ENCODE measurements around the gene BCL2L2. TPM values are rescaled to one million over a fixed set of nuclear protein-coding genes. Genes with fewer than 3 reads are reported as not detected.

The BCL2L2 gene
- total and polyA plus RNA-seq, 2 of the 8 experiments (the other 6 are each of a cell fraction or from before 2014, with no cell fraction given): 9.3 to 13.8 TPM

DNA sequence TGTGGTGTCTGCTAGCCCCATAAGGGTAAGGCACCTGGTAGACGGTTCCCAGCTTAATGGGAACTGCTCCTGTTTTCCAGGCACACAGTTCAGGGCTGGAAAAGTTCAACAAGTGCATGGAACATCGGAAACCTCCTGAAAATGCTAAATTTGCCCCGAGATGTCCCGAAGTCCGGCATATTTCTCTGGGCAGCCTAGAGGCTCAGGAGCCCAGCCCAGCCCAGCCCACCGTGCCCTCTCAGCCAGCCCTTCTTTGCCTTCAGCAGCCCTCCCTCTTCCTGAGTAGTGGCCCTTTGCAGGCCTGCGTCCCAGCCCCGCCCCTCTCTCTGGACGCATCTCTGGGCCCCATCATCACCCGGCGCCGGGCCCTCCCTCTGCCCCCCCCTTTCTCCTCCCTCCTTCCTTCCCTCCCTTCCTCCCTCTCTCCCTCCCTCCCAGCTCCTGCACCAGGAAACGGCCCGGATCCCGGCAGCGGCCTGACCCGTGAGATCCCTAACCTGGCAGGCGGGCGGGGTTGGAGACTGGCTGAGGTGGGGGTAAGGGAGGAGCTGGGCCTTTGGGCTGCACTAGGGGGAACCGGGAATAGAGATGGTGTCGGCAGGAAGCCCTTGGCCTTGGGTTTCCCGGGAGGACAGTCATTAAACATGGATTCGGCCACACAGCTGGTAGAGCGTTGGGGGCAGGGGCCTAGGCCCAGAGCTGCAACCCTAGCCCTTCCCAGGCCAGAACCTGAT is at the start of gene BCL2L2 (continued):
- TF ChIP-seq HDAC2 (IDR thresholded peaks at IDR 0.05; ENCODE audit: borderline replicate concordance in 1 of 2, low read depth in 2 of 2, low read length in 2 of 2) (0 out of 4 replicates have a peak, but pooled peaks of 1 of the 2 experiments have one; percentile 46), CEBPB (IDR thresholded peaks at IDR 0.05; ENCODE audit: low read depth, low read length) (no peak), CBX5 (IDR thresholded peaks at IDR 0.05; ENCODE audit: low read depth, low read length) (no peak), RBBP5 (IDR thresholded peaks at IDR 0.05; ENCODE audit: borderline replicate concordance, low read depth, low read length) (peak; percentile 60; the same call in 1 of the 2 replicates), RAD21 (IDR thresholded peaks at IDR 0.05 in 1 of 2, conservative IDR thresholded peaks at IDR 0.05 in 1 of 2; ENCODE audit: low read depth in 2 of 2, low read length in 2 of 2) (0 out of 4 replicates have a peak, but pooled peaks of 1 of the 2 experiments have one; percentile 9), ASH2L (IDR thresholded peaks at IDR 0.05; ENCODE audit: low read length) (peak; percentile 69), POLR2AphosphoS5 (IDR thresholded peaks at IDR 0.05; ENCODE audit: low read depth, low read length) (peak; percentile 70), EP300 (IDR thresholded peaks at IDR 0.05; ENCODE audit: borderline replicate concordance in 1 of 2, low read depth in 2 of 2, low read length in 2 of 2) (peak in 1 of 2 experiments; percentile 79; a peak in 1 of 3 replicates), CREB1 (IDR thresholded peaks at IDR 0.05) (peak; percentile 99), SUZ12 (IDR thresholded peaks at IDR 0.05; ENCODE audit: low read length) (no peak), CTBP2 (IDR thresholded peaks at IDR 0.05; ENCODE audit: borderline replicate concordance, insufficient read depth, insufficient read length, low read length) (no peak), JUND (IDR thresholded peaks at IDR 0.05; ENCODE audit: low read length) (peak; percentile 16; the same call in 1 of the 2 replicates), TAF1 (IDR thresholded peaks at IDR 0.05; ENCODE audit: low read depth, low read length) (peak; percentile 80), KDM5A (IDR thresholded peaks at IDR 0.05; ENCODE audit: low read length) (peak; percentile 71; the same call in 1 of the 2 replicates)

Data from H1 (cell line).